Loucy (cell line): Measurements from ENCODE around the gene GPHN.

Experiments
- H2AFZ ChIP-seq: fragments of 200-600 bp; sonication (generic); 2 replicates; pipeline ENCODE4 v1.6.0; 2016; ENCODE audit warnings: antibody characterized with exemption, mild to moderate bottlenecking, low read length, moderate library complexity
- H3F3A ChIP-seq: fragments of 200-600 bp; 2 replicates; pipeline ENCODE4 v1.6.0; 2016; ENCODE audit warnings: antibody characterized with exemption, low read depth, mild to moderate bottlenecking
- H3K27me3 ChIP-seq: fragments of 200-600 bp; sonication (generic); 2 replicates; pipeline ENCODE4 v1.6.1; 2014; ENCODE audit warnings: low read length, mild to moderate bottlenecking; ENCODE audit not compliant: insufficient read depth, poor library complexity, severe bottlenecking
- H3K36me3 ChIP-seq: fragments of 200-600 bp; sonication (generic); 2 replicates; pipeline ENCODE4 v1.6.1; 2016; ENCODE audit warnings: low read length; ENCODE audit not compliant: insufficient read depth
- H3K4me1 ChIP-seq: fragments of 200-600 bp; sonication (generic); 2 replicates; pipeline ENCODE4 v1.5.1; 2014; ENCODE audit warnings: low read length, mild to moderate bottlenecking; ENCODE audit not compliant: insufficient read depth, poor library complexity, severe bottlenecking
- H3K4me2 ChIP-seq: fragments of 200-600 bp; sonication (generic); 2 replicates; pipeline ENCODE4 v1.6.0; 2014; ENCODE audit warnings: antibody characterized with exemption, low read length, low read depth, mild to moderate bottlenecking; ENCODE audit not compliant: poor library complexity, severe bottlenecking
- H3K4me3 ChIP-seq: fragments of 200-600 bp; sonication (generic); 2 replicates; pipeline ENCODE4 v1.5.1; 2014; ENCODE audit warnings: low read length, mild to moderate bottlenecking, mixed read lengths; ENCODE audit not compliant: poor library complexity, severe bottlenecking
- H3K79me2 ChIP-seq: fragments of 200-600 bp; sonication (generic); 2 replicates; pipeline ENCODE4 v1.6.1; 2014; ENCODE audit warnings: low read length; ENCODE audit not compliant: insufficient read depth
- H3K9ac ChIP-seq: fragments of 200-600 bp; sonication (generic); 2 replicates; pipeline ENCODE4 v1.6.0; 2014; ENCODE audit warnings: mild to moderate bottlenecking, low read depth, low read length, moderate library complexity; ENCODE audit not compliant: poor library complexity, severe bottlenecking
- H3K9me2 ChIP-seq: fragments of 200-600 bp; sonication (generic); replicated peaks from 2 replicates; pipeline ENCODE4 v1.6.1; 2016; ENCODE audit warnings: low read depth, low read length, mixed read lengths
- H3K9me3 ChIP-seq: fragments of 200-600 bp; sonication (generic); 2 replicates; pipeline ENCODE4 v1.6.1; 2014; ENCODE audit warnings: mild to moderate bottlenecking, antibody characterized with exemption, low read length, low read depth; ENCODE audit not compliant: insufficient read depth
- H4K20me1 ChIP-seq: fragments of 200-600 bp; sonication (generic); 2 replicates; pipeline ENCODE4 v1.6.0; 2014; ENCODE audit warnings: antibody characterized with exemption, low read length, mild to moderate bottlenecking; ENCODE audit not compliant: insufficient read depth, poor library complexity, severe bottlenecking
- CTCF ChIP-seq: fragments of 200-600 bp; sonication (generic); conservative IDR thresholded peaks from 2 replicates; pipeline ENCODE4 v1.5.1; 2014; ENCODE audit warnings: mild to moderate bottlenecking, antibody characterized with exemption, low read length
- EZH2phosphoT487 ChIP-seq: fragments of 200-600 bp; IDR thresholded peaks from 2 replicates; pipeline ENCODE4 v1.6.1; 2018; ENCODE audit warnings: antibody characterized with exemption, mild to moderate bottlenecking, moderate library complexity, borderline replicate concordance

GPHN gene

DNA sequence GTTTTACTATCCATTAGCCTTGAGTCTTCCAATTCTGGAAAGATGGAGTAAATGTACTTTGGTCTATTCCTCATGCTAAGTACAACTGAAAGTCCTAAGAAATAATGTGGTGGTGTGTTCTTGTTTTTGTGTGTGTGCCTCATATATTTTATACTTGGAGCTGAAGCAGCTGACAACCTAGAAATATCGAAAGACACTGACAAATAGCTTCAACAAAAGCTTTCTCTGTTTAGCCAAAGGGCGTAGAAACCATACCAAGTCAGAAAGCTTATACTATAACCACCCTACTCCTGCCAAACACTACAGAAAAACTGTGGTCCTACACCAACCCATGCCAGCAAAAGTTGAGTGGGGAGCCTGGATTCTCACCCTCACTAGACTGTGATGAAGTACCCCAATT lies 188.4 kb downstream of the GPHN start:
- Histone ChIP-seq H3K4me3 (no peak overlapping the region), H3K36me3 (no peaks in the 10 kb centered on the region), H3K79me2 (no peaks in the 10 kb centered on the region), H3K9me2 (no peaks in the 10 kb centered on the region), H3K4me1 (no peaks in the 10 kb centered on the region), H3K4me2 (no peak overlapping the region), H2AFZ (no peak overlapping the region), H3F3A (no peaks in the 10 kb centered on the region), H3K9ac (no peak overlapping the region), H4K20me1 (no peaks in the 10 kb centered on the region), H3K27me3 (no peaks in the 10 kb centered on the region), H3K9me3 (no peaks in the 10 kb centered on the region)
- TF ChIP-seq EZH2phosphoT487 (no peak), CTCF (no peak)

GRCh38 chr14:66698503-66698902 lies 190.6 kb downstream of the GPHN start:
- H3K27me3 ChIP-seq, result no peaks in the 10 kb centered on the region
- TF ChIP-seq CTCF, result no peak
- no peak for TF ChIP-seq EZH2phosphoT487
- no peaks in the 10 kb centered on the region for H3K4me1 ChIP-seq
- no peaks in the 10 kb centered on the region for H3K79me2 ChIP-seq
- no peak overlapping the region for H3K4me3 ChIP-seq
- H4K20me1 ChIP-seq, result no peaks in the 10 kb centered on the region
- no peaks in the 10 kb centered on the region for H3K36me3 ChIP-seq
- no peak overlapping the region for H2AFZ ChIP-seq
- no peak overlapping the region for H3K9ac ChIP-seq
- H3K4me2 ChIP-seq, result no peak overlapping the region
- H3K9me3 ChIP-seq, result no peaks in the 10 kb centered on the region
- no peaks in the 10 kb centered on the region for H3F3A ChIP-seq
- H3K9me2 ChIP-seq, result no peaks in the 10 kb centered on the region

GRCh38 chr14:66701813-66702212 lies 193.9 kb downstream of the GPHN start:
- H3K36me3 ChIP-seq, result no peaks in the 10 kb centered on the region
- H4K20me1 ChIP-seq, result no peaks in the 10 kb centered on the region
- H3K4me3 ChIP-seq, result no peak overlapping the region
- no peaks in the 10 kb centered on the region for H3F3A ChIP-seq
- no peak overlapping the region for H3K9ac ChIP-seq
- no peaks in the 10 kb centered on the region for H3K4me1 ChIP-seq
- TF ChIP-seq CTCF (no peak), EZH2phosphoT487 (no peak)
- H3K9me3 ChIP-seq, result no peaks in the 10 kb centered on the region
- H3K27me3 ChIP-seq, result no peaks in the 10 kb centered on the region
- H3K79me2 ChIP-seq, result no peaks in the 10 kb centered on the region
- no peak overlapping the region for H3K4me2 ChIP-seq
- H3K9me2 ChIP-seq, result no peaks in the 10 kb centered on the region
- no peak overlapping the region for H2AFZ ChIP-seq
